Measurements from ENCODE around the gene TPRA1.

TPRA1 gene

DNA sequence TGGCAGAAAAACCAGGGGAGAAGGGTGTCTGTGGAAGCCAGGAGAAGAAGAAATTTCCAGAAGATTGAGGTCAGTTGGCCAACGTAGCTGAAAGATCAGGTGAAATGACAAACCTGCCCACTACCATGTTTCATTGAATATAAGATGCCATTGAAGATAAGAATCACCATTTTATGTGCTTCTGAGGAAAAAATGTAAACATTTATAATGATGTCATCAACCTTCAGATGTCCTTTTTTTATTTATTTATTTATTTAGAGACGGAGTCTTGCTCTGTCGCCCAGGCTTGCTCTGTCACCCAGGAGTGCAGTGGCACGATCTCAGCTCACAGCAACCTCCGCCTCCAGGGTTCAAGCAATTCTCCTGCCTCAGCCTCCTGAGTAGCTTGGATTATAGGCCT, 33.5 kb upstream of the TPRA1 start:
- Mint-ChIP-seq H3K4me1 (ENCODE audit: low read depth) (peaks cover 19% of the 10 kb centered on the region), H3K9me3 (ENCODE audit: low read depth) (no peaks in the 10 kb centered on the region), H3K27me3 (peaks cover 2% of the 10 kb centered on the region), H3K36me3 (peaks cover 1% of the 10 kb centered on the region), H3K27ac (no peak overlapping the region), H3K4me3 (no peak overlapping the region)

DNA sequence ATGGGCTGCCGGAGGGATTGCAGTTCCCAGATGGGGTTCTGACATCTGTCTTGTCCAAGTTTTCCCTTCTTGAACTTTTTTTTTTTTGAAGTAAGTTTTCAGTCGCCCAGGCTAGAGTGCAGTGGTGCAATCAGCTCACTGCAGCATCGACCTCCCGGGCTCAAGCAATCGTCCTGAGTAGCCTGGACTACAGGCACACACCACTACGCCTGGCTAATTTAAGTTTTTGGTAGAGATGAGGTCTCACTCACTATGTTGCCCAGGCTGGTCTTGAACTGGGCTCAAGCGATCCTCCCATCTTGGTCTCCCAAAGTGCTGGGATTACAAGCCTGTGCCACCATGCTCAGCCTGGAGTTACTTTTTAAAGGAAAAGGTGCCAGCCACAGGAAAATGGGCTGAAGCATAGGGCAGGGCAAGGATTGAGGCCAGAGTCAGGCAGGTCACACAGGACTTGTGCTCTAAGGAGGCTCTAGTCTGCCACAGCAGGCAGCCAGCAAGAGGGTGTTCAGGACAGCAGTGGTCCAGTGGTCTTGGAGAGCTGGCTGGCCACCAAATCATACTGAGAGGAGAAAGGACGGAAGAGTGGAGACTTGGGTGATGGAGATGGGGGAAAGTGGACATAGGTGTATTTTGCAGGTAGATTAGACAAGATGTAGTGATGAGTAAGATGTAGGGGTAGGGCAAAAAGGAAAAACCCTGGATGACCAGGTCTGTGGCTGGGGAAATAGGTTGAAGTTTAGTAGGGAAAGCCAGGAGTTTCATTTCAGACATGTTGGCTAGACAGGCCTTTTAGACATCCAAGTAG, 32.4 kb upstream of the TPRA1 start:
- H3K27me3 Mint-ChIP-seq = no peaks in the 10 kb centered on the region
- H3K4me1 Mint-ChIP-seq (ENCODE audit: low read depth) = peaks cover 13% of the 10 kb centered on the region

DNA sequence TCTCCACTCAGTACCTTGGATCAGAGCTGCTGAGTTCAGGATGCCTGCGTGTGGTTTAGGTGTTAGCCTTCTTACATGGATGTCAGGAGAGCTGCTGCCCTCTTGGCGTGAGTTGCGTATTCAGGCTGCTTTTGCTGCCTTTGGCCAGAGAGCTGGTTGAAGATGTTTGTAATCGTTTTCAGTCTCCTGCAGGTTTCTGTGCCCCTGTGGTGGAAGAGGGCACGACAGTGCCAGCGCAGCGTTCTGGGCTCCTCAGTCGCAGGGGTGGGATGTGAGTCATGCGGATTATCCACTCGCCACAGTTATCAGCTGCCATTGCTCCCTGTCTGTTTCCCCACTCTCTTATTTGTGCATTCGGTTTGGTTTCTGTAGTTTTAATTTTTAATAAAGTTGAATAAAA, 31.5 kb upstream of the TPRA1 start:
- H3K36me3 Mint-ChIP-seq = peaks cover 6% of the 10 kb centered on the region
- H3K4me3 Mint-ChIP-seq = no peak overlapping the region
- no peak overlapping the region for H3K27ac Mint-ChIP-seq
- no peaks in the 10 kb centered on the region for H3K27me3 Mint-ChIP-seq
- no peaks in the 10 kb centered on the region for H3K9me3 Mint-ChIP-seq (ENCODE audit: low read depth)
- H3K4me1 Mint-ChIP-seq (ENCODE audit: low read depth) = peaks cover 11% of the 10 kb centered on the region

More for the DNA sequence above, 32.4 kb upstream of the TPRA1 start:
- H3K27ac Mint-ChIP-seq = no peak overlapping the region
- no peak overlapping the region for H3K4me3 Mint-ChIP-seq
- H3K9me3 Mint-ChIP-seq (ENCODE audit: low read depth) = no peaks in the 10 kb centered on the region
- H3K36me3 Mint-ChIP-seq = peaks cover 6% of the 10 kb centered on the region

DNA sequence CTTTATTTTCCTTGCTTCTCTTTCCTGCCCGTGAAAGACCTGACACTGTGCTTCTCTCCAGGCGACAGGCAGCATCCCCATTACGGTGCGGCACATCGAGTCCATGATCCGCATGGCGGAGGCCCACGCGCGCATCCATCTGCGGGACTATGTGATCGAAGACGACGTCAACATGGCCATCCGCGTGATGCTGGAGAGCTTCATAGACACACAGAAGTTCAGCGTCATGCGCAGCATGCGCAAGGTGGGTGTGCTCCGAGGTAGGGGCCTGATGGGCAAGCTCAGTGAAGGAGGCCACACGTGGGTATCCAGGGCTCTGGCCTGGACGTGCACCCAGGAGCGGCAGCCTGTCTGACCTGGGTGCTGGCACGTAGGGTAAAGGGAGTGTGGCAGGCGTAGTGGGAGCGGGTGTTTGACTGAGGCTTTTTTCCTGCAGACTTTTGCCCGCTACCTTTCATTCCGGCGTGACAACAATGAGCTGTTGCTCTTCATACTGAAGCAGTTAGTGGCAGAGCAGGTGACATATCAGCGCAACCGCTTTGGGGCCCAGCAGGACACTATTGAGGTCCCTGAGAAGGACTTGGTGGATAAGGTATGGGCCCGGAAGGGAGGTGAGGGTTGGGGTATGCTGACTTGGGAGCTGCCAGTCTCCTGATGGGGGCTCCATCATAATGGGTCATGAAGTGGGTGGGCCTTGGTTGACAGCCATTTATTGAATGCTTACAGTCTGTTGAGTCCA, 30.3 kb upstream of the TPRA1 start:
- no peaks in the 10 kb centered on the region for H3K27me3 Mint-ChIP-seq
- H3K4me3 Mint-ChIP-seq = no peak overlapping the region
- H3K9me3 Mint-ChIP-seq (ENCODE audit: low read depth) = no peaks in the 10 kb centered on the region
- H3K4me1 Mint-ChIP-seq (ENCODE audit: low read depth) = peaks cover 3% of the 10 kb centered on the region
- H3K27ac Mint-ChIP-seq = no peak overlapping the region
- peaks cover 8% of the 10 kb centered on the region for H3K36me3 Mint-ChIP-seq

DNA sequence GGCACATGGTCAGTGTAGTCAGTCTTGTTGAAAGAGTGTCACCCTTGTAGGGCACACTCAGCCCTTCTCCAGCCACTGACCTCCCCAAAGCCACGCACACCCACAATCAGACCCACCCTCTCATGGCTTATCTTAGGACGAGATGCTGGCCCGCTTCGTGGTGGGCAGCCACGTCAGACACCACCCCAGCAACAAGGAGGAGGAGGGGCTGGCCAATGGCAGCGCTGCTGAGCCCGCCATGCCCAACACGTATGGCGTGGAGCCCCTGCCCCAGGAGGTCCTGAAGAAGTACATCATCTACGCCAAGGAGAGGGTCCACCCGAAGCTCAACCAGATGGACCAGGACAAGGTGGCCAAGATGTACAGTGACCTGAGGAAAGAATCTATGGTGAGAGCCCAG, 28.4 kb upstream of the TPRA1 start:
- Mint-ChIP-seq H3K4me1 (ENCODE audit: low read depth) (no peaks in the 10 kb centered on the region), H3K4me3 (no peak overlapping the region), H3K9me3 (ENCODE audit: low read depth) (no peaks in the 10 kb centered on the region), H3K36me3 (peaks cover 13% of the 10 kb centered on the region), H3K27ac (no peak overlapping the region), H3K27me3 (no peaks in the 10 kb centered on the region)

DNA sequence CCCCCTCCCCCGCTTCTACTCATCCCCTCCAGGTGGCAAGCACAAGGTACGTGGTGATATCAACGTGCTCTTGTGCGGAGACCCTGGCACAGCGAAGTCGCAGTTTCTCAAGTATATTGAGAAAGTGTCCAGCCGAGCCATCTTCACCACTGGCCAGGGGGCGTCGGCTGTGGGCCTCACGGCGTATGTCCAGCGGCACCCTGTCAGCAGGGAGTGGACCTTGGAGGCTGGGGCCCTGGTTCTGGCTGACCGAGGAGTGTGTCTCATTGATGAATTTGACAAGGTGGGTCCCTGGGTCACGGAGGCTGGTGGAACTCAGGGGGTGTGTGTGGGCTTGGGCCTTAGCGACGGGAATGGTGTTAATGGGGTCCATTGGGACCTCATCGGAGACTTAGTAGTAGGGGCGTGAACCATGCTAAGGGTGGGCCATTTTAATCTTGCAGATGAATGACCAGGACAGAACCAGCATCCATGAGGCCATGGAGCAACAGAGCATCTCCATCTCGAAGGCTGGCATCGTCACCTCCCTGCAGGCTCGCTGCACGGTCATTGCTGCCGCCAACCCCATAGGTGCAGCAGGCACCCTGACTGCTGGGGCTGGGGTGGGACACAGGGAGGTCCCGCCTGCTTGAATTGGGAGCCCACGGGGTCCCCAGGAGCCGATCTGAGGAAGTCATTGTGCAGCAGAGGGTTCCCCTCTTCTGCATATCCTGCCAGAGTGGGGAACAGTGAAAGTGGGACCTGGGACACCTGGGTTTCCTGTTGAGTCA, 26.5 kb upstream of the TPRA1 start:
- Mint-ChIP-seq H3K4me3 (no peak overlapping the region), H3K27ac (no peak overlapping the region), H3K9me3 (ENCODE audit: low read depth) (no peaks in the 10 kb centered on the region), H3K27me3 (no peaks in the 10 kb centered on the region), H3K36me3 (peaks cover 18% of the 10 kb centered on the region), H3K4me1 (ENCODE audit: low read depth) (no peaks in the 10 kb centered on the region)

DNA sequence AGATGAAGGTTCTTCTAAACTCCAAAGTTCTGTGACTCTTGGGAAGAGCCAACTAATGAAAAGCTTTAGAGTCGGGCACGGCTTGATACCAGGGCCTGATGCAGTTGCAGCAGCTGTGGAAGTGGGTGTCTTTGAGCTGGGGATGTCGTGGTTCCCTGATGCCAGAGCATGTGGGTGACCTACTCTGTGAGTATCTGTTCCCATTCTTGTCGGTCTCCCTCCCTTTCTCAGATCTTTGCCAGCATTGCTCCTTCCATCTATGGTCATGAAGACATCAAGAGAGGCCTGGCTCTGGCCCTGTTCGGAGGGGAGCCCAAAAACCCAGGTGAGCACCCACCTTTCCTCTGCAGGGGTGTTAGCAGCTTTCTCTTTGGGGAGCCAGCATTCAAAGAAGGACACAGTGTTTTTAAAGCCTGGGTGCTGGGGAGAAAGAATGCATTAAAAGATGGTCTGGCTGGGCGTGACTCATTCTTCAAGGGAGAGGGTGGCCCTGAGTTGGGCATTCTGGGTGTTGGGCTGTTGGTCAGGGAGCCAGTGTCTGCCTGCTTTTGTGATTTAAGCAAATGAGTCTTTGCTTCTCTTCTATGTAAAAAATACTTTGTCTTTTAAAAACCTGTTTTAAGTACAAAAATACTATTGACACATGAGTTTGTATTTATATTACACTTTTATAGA, 25.2 kb upstream of the TPRA1 start:
- H3K4me1 Mint-ChIP-seq (ENCODE audit: low read depth) = no peaks in the 10 kb centered on the region
- H3K9me3 Mint-ChIP-seq (ENCODE audit: low read depth) = no peaks in the 10 kb centered on the region
- no peaks in the 10 kb centered on the region for H3K27me3 Mint-ChIP-seq
- no peak overlapping the region for H3K4me3 Mint-ChIP-seq
- no peak overlapping the region for H3K27ac Mint-ChIP-seq
- peaks cover 19% of the 10 kb centered on the region for H3K36me3 Mint-ChIP-seq

DNA sequence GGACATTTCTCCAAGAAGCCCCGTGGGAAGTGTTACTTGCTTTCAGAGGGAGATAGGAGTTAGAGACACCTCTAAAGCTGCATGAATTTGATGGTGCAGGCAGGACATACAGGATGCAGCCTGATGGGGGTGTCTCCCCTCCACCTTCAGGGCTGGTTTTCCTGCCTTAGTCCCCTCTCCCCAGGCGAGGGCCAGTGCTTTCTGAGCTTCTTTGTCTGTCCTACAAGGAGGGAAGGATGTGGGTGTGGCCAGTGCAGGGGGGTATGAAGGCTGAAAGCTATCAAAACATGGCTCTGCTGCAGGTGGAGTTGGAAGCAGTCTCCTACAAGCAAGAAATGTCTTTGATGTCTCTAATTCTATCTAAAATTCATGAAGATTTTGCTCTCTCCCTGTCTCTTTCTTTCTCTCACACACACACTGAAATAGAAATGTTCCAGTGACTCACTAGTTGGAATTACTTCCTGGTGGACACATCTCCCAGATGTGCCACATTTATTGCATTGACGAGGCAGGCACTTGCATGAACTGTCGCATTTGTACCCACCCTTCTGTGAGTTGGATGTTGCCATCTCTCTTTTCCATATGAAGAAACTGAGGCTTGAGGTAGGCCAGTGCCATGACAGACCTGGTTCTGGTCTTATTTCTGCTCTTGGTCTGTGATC, 24.5 kb upstream of the TPRA1 start:
- no peak overlapping the region for H3K27ac Mint-ChIP-seq
- no peaks in the 10 kb centered on the region for H3K9me3 Mint-ChIP-seq (ENCODE audit: low read depth)
- no peaks in the 10 kb centered on the region for H3K4me1 Mint-ChIP-seq (ENCODE audit: low read depth)
- no peak overlapping the region for H3K4me3 Mint-ChIP-seq
- peaks cover 23% of the 10 kb centered on the region for H3K36me3 Mint-ChIP-seq
- H3K27me3 Mint-ChIP-seq = no peaks in the 10 kb centered on the region

DNA sequence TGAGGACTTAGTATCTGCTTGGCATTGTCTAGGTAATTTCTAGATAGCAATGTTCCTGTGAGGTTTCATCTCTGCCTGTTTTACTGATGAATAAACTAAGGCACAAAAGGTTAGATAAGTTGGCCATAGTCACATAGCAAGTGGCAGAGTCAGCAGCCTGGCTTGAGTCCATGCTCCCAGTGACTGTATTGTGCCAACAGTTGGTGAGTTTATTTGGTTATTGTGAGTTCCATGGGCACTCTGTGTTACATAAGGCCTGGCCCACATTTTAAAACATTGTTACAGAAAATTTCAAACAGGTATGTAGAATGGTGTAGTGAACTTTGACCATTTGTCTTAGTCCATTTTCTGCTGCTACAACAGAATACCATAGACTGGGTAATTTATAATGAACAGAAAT, 22.9 kb upstream of the TPRA1 start:
- no peak overlapping the region for H3K4me3 Mint-ChIP-seq
- H3K4me1 Mint-ChIP-seq (ENCODE audit: low read depth) = no peaks in the 10 kb centered on the region
- H3K27me3 Mint-ChIP-seq = no peaks in the 10 kb centered on the region
- peaks cover 26% of the 10 kb centered on the region for H3K36me3 Mint-ChIP-seq
- H3K27ac Mint-ChIP-seq = no peak overlapping the region
- no peaks in the 10 kb centered on the region for H3K9me3 Mint-ChIP-seq (ENCODE audit: low read depth)

DNA sequence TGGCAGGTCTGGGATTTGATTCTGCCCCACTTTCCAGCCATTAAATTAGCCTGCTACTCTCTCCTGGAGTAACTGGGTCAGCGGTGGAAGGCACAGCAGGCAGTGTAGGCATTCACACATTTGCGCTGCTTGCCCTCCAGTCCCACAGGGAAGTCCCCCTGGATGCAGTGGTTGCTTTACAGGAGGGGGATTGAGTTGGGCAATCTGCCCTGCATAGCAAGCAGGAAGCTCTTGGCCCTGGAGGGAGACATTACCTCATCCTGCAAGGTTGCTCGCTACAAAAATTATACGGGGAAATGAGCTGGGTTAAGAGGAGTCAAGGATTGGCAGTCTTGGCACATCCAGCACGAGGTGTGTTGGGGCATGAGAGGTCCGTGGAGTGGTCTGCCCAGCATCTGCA, 22.4 kb upstream of the TPRA1 start:
- Mint-ChIP-seq H3K4me1 (ENCODE audit: low read depth) (no peaks in the 10 kb centered on the region), H3K36me3 (peaks cover 27% of the 10 kb centered on the region), H3K4me3 (no peak overlapping the region), H3K27ac (no peak overlapping the region), H3K9me3 (ENCODE audit: low read depth) (no peaks in the 10 kb centered on the region), H3K27me3 (no peaks in the 10 kb centered on the region)

DNA sequence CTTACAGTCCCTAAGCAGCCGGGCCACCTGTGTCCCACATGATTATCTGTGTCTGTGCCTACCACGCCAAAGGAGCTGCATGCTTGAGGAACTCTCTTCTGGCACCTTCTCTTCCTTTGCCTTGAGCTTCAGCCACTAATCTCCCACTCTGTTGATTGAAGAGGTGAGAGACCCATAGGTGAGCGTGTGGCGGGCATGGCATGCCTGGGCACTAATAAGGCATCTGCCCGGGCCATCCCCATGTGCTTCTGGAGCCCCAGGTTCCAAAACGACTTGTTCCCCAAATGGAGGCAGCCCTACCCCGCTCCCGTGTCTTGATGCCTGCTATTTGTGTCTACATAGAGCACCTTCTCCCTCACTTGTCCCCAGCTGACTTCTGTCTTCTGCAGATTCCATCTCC, 20.7 kb upstream of the TPRA1 start:
- H3K4me3 Mint-ChIP-seq = no peak overlapping the region
- no peaks in the 10 kb centered on the region for H3K27me3 Mint-ChIP-seq
- no peaks in the 10 kb centered on the region for H3K9me3 Mint-ChIP-seq (ENCODE audit: low read depth)
- H3K4me1 Mint-ChIP-seq (ENCODE audit: low read depth) = no peaks in the 10 kb centered on the region
- H3K27ac Mint-ChIP-seq = no peak overlapping the region
- H3K36me3 Mint-ChIP-seq = peaks cover 32% of the 10 kb centered on the region

DNA sequence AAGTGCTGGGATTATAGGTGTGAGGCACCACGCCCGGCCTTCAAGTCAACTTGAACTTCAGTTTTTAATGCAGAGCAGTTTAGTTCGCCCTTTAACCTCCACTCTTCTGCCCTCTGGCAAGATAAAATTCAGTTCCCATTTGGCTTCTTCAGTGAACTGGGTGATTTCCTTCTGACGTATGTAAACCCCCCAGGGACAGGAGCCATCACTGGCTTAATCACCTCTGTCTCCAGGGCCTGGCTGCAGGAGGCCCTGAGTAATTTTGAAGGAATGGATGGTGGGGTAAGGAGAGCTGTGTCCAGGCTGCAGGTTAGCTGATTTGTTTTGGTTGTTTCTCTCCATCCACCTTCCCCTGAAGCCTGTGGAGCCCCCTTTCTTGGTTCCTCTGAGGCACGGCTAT, 19.6 kb upstream of the TPRA1 start:
- no peaks in the 10 kb centered on the region for H3K9me3 Mint-ChIP-seq (ENCODE audit: low read depth)
- peaks cover 29% of the 10 kb centered on the region for H3K36me3 Mint-ChIP-seq
- H3K4me3 Mint-ChIP-seq = no peak overlapping the region

DNA sequence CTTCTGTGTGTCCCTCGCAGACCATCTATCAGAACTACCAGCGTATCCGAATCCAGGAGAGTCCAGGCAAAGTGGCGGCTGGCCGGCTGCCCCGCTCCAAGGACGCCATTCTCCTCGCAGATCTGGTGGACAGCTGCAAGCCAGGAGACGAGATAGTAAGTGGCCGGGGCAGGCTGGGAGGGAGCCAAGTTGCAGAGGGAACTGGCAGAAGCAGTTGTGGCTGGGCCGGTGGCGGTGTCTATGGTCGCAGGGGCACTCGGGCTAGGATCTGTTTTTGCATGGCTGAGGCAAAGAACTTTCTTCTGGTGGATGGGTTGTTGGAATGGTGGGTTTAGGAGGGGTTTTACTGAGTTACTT, 17.8 kb upstream of the TPRA1 start:
- H3K27me3 Mint-ChIP-seq = no peaks in the 10 kb centered on the region
- no peaks in the 10 kb centered on the region for H3K4me1 Mint-ChIP-seq (ENCODE audit: low read depth)
- no peak overlapping the region for H3K4me3 Mint-ChIP-seq
- H3K36me3 Mint-ChIP-seq = peaks cover 33% of the 10 kb centered on the region
- H3K9me3 Mint-ChIP-seq (ENCODE audit: low read depth) = no peaks in the 10 kb centered on the region
- H3K27ac Mint-ChIP-seq = no peak overlapping the region

More for the DNA sequence above, 19.6 kb upstream of the TPRA1 start:
- no peaks in the 10 kb centered on the region for H3K4me1 Mint-ChIP-seq (ENCODE audit: low read depth)
- no peaks in the 10 kb centered on the region for H3K27me3 Mint-ChIP-seq
- no peak overlapping the region for H3K27ac Mint-ChIP-seq

DNA sequence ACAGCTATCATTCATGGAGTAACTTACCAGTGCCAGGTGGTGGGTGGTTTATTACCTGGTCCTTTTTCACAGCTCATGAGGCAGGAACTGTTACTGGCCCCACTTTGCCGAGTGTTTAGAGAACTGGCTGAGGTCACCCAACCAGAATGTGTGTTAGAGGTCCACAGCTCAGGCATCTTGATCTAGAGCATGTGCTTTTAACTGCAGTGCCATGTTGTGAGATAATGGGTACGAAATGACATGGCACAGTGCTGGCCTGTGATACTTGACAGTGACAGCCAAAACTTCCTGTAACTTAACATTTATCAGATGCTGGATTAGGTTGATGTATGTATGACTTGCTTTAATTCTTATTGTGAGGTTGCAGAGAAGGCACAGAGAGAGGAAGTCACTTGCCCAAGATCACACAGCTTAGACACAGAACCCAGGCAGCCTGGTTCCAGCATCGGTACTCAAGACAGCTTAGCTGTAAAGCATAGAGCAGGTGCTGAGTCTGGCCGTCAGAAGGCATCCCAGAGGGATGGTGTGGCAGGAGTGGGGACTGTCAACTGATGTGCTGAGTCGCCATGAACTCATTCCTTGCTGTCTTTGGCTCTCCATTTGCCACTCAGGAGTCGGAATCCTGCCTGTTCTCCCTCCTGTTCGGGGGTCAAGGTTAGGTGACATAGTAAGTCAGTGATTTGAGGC, 17.3 kb upstream of the TPRA1 start:
- Mint-ChIP-seq H3K4me1 (ENCODE audit: low read depth) (no peaks in the 10 kb centered on the region), H3K27me3 (no peaks in the 10 kb centered on the region), H3K27ac (no peak overlapping the region), H3K4me3 (no peak overlapping the region), H3K36me3 (peaks cover 33% of the 10 kb centered on the region), H3K9me3 (ENCODE audit: low read depth) (no peaks in the 10 kb centered on the region)
